GM21381 (cell line): ENCODE data around the gene SPRYD7.
"Not testable (repeated sequence)": the region's sequence is repeated elsewhere in the genome, so short reads cannot be mapped to it uniquely, and the experiment has no call there.

Experiments used
- ATAC-seq: cut with Tn5 transposase; IDR thresholded peaks from one replicate; pipeline ENCODE4 v1.9.1; 2021; ENCODE audit warnings: mild to moderate bottlenecking, moderate library complexity; ENCODE audit not compliant: unreplicated experiment

SPRYD7 gene, protein sequence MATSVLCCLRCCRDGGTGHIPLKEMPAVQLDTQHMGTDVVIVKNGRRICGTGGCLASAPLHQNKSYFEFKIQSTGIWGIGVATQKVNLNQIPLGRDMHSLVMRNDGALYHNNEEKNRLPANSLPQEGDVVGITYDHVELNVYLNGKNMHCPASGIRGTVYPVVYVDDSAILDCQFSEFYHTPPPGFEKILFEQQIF

DNA sequence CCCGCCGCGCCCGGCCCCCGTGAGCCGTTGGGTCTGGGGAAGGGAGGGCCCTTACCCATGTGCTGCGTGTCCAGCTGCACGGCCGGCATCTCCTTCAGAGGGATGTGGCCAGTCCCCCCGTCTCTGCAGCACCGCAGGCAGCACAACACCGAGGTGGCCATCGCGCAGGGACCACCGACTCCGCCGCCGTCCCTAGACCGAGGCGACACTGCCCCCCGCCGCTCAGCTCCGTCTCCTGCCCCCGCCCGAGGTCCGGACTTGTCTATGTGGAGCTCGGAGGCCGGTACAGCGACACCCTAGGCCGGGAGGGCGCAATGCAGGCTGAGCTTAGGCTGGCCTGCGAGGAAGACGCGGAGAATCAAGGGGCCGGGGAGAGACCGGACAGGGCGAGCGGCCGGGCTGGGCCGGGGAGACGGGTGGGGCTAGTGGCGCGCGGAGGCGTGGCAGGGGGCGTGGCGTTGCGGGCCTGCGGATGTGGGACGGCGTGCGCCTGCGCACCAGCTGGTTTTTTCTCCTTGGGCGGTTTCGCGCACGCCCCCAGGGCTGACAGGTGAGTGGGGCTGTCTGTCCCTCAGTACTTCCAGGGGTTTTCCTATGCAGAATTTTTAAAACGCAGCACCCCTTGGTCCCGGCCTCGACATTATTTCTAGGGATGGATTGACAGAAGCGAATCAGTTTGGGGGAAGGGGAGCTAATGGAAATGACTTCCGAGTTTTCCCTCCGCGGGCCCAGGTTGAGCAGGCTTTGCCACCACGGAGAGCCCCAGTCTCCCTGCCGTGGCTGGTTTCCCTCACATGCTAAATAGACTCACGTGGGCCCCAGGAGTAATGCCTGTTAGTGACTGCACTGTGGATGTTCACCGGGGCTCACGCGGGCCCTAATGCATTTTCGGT, at the start of gene SPRYD7:
SPRYD7 (minus strand) TSS at position 266 of the 893 bp plus-strand sequence; CDS start at position 161, 105 bp downstream.
- peak; percentile 99 for ATAC-seq

DNA sequence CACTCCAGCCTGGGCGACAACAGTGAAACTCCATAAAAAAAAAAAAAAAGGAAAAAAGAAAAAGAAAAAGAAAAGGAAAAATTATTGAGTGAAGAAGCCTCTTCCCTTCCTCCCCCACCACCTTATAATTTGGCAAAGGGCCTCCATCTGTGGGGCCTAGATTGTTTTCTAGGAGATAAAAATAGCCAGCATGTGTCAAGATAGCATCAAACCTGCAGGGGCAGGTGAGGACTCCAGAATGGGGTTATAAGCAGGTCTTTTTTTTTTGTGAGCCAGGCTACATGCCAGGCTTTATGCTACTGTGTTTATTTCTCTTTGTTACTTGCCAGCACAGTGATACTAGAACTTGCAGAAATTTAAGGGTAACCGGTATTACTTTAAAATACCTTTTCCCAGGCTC, 49.0 kb upstream of the SPRYD7 start:
- ATAC-seq = no peak

DNA sequence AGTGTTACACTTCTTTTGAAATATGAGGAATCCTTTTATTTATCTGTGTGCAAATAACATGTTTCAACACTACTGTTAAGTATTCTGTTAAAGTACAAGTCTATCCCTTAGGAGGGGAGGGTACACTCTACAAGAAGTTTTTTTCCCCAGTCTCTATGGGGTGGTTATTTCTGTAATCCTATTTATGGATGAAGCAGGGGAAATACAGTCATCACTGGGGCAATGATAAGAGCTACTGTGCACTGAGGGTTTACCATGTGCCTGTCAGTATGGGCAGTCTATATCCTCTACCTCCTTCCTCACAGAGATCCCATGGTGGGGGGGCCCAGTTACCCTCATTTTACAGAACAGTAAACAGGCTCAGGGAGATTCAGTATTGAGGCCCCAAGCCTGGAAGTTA, 44.1 kb upstream of the SPRYD7 start:
- ATAC-seq = no peak

- no peak for ATAC-seq
Observed at GRCh38 chr13:49977992-49978391, 41.9 kb upstream of the SPRYD7 start.

DNA sequence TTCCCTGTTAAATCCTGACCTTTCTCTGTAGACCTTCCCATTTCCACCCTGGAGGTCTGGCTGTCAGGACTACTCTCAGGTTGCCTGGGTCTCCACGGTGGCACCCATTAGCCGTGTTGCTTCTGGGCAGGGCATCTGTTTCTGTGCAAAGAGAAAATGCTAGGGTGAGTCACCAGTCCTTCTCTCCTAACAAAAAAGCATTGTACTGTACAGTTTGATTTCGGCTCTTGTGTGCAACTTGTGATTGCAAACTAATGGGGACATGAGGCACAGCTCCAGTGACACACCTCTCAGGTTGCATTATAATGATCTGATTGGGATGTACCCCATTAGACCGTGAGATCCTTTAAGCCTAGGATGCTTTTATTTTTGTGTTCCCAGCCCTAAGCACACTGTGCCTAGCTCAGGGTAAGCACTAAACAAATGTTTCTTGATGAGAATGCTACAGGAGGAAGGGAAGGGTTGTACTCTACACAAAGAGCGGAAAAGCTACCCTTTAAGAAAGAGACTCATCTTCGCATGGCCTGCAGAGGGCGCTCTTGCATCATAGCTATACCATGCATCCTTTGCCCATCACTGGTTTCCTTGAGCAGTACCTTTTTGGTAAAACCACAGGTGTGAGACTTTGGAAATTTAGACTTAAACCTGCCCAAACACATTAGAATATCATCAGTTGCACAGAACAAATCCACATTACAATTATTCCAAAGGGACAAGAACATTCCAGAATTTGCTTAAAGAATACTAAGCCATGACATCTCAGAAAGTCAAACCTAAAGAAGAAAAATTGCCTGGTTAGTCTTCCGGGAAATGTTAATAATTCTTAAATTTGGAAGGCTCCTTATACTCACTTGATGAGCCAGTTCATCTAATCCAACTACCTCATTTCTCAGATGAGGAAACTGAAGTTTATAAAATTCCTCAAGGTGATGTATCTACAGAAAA, 40.4 kb upstream of the SPRYD7 start:
- no peak for ATAC-seq

DNA sequence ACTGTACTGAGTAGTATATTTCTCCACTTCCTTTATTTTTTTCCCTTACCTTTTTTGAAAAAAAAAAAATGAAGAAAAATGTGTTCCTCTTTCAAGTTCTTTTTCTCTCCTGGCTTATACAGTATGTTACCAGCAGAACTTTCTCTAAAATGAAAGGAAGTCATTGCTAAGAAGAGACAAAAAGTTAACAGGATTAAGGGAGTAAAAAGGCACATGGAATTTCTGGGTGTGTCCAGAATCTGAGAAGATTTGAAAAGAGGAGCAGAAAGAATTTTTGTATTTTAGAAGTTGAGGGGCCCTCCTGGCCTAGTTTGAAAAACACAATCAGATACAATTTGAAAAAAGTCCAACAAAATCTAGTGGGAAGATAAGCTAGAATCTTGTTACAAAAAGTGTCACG, 39.7 kb upstream of the SPRYD7 start:
- ATAC-seq = no peak

DNA sequence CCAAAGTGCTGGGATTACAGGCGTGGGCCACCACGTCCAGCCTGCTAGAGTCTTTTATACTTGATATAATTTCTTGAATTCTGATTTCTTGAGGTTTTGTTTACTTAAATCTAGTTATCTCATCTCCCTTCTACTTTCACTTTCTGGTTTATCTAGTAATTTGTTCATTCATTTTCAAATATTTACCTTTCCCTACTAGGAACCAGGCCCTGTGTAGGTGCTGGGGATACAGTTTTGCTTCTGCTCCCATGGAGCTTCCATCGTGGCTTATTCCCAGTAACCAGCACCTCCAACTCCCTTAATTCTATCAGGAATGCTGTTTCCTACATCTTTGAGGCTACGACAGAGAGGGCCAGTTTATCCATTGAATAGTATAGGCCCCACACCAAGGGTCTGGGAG, 36.6 kb upstream of the SPRYD7 start:
- no peak for ATAC-seq

GRCh38 chr13:49967456-49967855, 31.3 kb upstream of the SPRYD7 start:
- no peak for ATAC-seq

DNA sequence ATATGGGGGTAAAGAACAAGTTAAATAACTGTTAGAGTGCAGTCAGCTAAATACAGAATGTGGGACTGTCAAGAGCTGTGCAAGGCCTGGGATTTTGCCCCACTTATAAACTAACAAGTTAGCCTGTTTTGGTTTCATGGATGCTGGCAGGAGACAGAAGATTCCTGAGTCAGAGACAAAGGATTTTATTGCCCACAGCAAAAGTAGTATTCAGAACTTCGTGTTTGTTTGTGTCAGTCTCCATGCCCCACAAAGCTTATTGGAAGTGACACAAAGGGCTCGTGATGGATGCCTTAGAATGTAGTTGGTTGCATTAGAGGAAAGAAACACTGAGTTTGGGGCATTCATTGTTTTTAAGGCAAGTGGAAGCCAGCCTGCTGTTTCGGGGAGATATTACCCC, 22.2 kb upstream of the SPRYD7 start:
- no peak for ATAC-seq

DNA sequence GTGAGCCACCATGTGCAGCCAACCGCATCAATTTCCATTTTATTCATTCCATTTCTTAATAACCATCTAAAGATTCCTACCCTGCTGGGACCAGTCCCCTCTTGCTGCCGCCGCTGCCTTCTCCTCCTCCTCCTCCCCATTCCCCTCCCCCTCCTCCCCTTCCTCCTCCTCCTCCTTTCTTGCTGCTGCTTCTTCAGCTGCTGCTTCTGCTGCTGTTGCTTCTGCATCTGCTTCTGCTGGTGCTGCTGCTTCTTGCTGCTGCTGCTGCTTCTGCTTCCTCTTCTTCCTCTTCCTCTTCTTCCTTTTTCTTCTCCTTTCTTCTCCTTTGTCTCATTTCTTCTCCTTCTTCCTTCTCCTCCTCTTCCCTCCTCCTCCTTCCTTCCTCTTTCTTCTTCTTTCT, 20.0 kb upstream of the SPRYD7 start:
- no peak for ATAC-seq

DNA sequence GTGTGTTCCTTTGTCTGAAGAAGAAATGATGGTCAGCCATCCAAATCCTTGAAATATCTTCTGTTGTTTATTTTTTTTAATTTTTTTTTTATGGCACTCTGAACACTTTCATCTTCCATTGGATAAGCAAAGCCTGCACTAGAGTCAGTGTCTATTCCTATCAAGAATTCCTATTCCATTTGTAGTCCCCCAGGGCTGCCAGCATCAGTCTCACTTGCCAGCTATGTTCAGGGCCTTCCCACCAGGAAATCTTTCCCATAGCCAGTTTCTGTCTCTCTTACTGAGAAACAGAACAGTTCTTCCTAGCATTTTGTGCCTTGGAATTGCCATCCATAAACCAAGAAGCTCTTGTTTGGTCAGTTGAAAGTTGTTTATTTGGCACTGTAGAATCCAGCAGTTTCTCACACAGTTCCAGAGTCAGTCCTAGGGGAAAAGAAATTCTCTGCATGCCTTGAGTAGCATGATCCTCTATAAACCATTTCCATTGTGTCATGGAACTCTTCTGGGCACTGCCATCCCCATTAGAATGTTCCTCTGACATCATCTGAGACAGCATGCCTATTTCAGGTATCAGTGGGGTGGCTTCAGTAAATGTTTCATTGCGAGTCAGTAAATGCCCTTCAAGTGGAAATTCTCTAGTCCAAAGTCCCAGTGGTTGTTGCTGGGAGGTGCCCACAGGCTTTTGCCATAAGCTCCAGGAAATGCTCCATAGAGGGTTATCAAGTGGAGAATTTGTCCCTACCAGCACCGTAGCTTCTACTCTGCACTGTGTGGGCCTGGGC, 18.7 kb upstream of the SPRYD7 start:
- ATAC-seq = no peak

GRCh38 chr13:49953560-49953959, 17.4 kb upstream of the SPRYD7 start:
- ATAC-seq = no peak

DNA sequence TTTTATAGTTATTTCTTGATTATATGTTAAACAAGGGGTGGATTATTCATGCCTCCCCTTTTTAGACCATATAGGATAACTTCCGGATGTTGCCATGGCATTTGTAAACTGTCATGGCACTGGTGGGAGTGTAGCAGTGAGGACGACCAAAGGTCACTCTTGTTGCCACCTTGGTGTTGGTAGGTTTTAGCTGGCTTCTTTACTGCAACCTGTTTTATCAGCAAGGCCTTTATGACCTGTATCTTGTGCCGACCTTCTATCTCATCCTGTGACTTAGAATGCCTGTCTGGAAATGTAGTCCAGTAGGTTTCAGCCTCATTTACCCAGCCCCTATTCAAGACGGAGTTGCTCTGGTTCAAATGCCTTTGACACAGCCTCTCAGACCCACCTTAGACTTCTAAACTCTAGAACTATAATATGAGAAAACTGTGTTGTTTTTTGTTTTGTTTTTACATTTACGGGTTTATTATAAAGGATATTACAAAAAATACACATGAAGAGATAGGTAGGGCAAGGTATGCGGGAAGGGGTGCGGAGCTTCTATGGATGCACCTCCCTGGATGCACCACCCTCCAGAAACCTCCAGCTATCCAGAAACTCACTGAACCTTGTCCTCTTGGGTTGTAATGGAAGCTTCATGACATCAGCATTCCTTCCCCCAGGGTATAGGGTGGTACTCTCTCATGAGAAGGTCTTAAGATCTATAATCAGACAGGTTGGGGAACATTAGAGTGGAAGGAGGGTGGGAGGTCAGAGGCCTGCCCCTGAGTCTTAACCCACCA, 15.8 kb upstream of the SPRYD7 start:
- ATAC-seq = no peak

GRCh38 chr13:49948777-49949270, 12.7 kb upstream of the SPRYD7 start:
- not testable (repeated sequence) for ATAC-seq

DNA sequence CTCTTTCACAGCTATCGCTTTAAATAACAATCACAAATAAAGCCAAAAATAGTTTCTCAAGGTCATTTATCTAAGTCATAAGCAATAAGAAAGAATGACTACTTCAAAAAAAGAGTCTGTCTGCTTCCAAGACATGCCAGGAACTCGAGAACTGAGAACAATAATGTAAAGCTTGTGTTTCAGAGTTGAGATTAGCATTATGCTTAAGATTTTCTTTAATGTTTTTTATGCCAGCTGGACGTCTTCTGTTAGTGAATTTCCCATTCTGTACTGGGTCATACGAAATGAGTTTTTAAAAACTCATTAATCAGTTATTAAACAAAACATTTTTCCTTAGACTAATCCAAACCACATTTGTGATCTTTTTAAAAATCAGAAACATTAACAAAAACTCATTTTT, 3.2 kb upstream of the SPRYD7 start:
- ATAC-seq = no peak

DNA sequence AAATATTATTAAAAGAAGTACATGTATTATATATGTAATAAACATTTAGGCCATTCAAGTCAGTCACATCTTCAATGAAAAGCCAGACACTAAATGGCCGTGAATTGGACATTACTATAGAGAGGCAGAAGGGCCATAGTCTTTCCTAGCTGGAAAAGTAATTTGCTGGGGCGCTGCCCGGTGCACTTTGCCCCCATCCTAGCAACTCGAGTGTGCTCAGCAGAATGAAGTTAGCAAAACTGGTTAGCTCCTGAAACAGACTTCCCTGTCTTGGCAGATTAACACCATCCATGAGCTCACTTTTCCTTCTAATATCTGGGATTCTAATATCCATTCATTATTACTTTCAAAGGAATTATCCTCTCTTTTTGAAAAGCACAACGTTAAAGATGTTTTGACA, 2.8 kb upstream of the SPRYD7 start:
- ATAC-seq = no peak

- no peak for ATAC-seq
Observed at GRCh38 chr13:49938314-49938713, 2.2 kb upstream of the SPRYD7 start.

- ATAC-seq = no peak
Observed at GRCh38 chr13:49936968-49937273, 781 bp upstream of the SPRYD7 start.

- peak; percentile 32 for ATAC-seq
Observed at GRCh38 chr13:49935171-49936074, 717 bp downstream of the SPRYD7 start.
